HG03196 (cell line): Measurements from ENCODE around the gene CD79A.
"Not testable (repeated sequence)": the region's sequence is repeated elsewhere in the genome, so short reads cannot be mapped to it uniquely, and the experiment has no call there.

Experiments used
- ATAC-seq: cut with Tn5 transposase; IDR thresholded peaks from one replicate; pipeline ENCODE4 v1.9.1; 2021; ENCODE audit not compliant: unreplicated experiment

Gene CD79A

DNA sequence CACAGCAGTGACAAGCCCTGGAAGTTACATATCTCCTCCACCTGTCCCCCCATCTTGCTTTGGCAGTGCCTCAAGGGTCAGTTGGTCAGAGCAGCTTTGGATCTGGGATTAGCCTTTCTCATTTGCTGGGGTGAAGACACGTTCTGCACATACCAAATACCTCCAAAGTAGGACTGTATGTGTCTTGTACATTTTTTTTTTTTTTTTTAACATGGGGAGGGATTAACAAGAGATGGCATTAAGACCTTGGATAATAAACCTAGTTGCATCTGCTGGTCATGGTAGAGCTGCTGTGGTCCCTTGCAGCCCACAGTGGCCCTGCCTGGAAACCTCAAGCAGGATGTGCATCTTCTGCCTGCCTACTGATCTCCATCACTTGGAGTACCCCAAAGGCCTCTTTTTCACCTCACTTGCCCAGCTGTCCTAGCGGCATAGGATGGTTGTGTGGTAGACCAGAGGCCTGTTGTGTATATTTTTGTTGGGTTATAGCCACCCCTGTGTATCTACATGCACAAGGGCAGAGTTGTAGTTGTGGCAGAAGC, 14.6 kb upstream of the CD79A start:
- no peak for ATAC-seq

DNA sequence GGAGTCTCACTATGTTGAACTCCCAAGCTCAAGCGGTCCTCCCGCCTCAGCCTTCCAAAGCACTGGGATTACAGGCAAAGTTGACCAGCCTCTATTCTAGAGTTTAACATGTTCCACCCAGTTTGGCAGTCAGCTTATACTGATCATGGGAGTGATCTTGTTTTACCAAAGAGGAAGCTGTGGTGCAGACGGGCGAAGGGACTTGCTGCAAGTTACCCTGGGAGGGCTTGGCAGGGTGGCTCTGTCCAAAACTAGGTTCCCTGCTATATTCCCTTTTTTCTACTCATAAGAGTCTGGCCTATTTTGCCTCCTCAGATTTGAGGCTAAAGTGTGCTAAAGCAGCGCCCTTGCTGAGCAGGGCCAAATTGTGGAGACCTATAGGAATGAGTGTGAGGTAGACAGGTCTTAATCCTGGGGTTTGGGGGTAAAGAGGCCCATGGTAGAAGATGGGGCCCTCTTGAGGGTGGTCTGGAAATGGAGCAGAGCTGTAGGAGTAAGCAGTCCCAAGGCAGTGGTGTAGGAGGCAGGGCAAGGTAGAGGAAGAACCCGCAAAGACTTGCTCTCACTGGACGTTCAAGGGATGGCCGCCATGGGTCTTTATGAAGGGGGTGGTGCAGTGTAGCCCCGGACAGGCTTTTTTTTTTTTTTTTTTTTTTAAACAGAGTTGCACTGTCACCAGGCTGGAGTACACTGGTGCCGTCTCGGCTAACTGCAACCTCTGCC, 13.7 kb upstream of the CD79A start:
- no peak for ATAC-seq

DNA sequence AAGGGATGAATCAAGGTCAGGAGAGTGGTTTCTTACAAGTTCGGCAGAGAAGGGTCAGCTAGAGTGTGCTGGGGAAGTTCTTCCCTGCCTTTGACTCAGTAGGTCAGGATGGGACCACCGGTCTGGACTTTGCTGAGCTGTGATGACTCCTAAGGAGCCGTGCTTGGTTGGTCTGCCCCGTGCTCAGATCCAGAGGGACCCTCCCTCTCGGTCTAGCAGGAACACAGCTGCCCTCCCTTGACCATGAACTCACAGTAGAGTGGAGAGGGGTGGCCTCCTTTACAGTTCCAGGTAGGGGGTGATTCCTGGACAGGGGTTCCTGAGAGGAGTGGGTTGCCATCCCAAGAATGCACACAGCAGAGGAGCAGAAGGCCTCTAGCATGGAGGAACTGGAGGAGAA, 12.7 kb upstream of the CD79A start:
- ATAC-seq = no peak

DNA sequence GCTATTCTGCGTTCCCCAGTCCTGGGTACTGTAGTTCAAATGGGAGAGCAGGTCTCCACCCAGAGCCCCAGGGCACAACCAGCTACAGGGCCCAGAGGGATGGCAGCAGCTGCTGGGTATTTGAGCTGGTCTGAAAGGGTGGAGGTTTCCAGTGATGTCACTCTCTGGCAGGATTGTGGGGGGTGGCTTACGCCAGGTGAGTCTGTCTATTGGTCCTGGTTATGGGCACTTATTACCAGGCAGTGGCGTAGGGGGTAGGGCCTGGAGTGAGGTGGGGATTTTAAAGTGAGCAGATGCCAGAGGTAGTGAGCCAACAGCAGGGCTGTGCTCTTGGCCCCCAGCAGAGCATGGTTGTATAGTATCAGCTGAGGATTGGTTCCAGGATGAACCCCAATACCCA, 10.8 kb upstream of the CD79A start:
- ATAC-seq = no peak

DNA sequence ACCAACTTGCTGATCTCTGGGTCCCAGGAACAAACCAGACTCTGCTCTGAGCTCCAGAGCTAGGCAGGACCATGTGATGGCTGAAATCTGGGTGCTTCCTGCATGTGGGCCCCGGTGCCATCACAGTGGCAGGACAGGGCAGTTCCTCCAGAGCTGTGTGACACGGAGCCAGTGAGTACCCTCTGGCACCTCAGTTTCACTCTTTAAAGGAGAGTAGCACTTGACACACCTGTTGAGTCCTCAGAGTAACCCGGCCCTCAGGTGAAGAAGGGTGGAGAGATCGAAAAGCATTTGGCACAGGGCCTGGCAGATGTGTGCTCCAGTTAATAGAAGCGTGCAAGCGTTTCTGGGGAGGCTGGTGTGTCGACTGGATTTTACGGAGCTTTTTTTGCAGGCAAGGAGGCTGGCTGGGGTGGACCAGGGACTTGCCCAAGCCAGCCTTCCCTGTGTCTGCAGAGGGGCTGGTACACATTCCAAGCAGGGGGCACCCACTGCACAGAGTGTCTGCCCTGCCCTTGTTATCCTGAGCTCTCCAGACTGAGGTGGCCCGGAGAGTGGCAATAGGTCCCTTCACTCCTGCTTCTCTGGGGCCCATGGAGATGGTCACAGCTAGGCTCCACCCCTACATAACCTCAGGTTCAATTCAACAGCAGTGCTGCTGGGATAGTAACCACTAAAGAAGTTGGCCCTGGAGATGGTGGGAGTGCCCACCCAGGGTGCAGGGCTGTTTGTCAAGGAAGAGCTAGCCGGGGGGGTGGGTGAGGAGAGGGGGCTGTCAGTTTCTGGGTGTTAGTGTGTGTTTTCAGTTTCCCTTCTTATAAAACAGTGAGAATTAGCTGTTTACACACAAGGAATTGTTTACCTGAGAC, 8.7 kb upstream of the CD79A start:
- ATAC-seq = no peak

DNA sequence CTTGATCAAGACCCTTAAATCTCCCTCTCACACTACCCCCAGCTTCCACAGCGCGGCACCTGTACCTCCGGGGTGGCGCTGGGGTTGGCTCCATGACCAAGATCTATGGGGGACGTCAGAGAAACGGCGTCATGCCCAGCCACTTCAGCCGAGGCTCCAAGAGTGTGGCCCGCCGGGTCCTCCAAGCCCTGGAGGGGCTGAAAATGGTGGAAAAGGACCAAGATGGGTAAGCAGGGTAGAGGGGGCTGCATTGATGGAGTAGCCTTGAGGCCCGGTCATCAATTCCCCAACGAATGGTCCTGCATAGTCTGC, 8.1 kb upstream of the CD79A start:
- no peak for ATAC-seq

DNA sequence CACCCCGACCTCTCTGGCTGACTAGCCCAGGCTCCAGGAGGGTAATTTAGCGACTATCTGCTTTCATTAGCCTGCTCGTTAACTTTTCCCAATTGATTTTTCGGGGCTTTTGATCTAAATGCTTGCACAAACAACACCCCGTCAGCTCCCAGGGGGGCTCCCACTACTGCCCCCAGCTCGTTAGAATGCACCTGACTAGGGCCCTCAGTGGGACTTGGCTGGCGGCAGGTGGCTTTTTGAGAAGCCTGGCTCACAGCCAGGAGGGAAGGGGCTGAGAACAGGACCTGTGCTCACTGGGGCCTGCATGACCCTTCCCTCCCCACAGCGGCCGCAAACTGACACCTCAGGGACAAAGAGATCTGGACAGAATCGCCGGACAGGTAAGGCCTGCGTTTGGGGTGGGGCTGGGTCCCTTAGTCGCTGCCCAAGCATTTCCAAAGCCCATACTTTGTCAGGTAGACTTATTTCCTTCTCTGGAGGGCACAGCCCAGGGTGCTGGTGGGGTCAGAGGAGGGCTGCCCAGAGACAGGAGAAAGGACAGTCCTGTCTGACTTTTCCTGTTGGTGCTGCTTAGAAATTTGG, 7.6 kb upstream of the CD79A start:
- no peak for ATAC-seq

DNA sequence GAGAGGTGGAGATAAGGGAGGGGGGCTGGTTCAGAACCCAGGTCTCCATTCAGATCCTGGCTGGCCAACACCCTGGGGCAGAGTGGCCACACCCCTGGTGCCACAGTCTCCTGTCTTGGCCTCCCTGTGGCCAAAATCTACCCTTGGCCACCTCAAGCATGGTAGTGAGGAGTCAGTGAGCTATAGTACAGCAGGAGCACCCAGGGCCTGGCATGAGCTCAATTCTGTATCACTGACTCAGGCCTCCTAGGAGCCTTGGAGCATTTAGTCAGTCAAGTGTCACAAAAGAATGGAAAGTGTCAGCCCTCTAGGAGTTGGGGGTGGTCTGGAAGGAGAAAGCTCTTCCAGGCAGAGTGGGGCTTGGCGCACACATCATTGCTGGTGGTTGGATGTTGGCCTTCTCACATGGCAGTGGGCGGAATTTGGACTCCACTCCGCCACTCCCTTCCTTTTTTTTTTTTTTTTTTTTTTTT, 6.6 kb upstream of the CD79A start:
- ATAC-seq = no peak

DNA sequence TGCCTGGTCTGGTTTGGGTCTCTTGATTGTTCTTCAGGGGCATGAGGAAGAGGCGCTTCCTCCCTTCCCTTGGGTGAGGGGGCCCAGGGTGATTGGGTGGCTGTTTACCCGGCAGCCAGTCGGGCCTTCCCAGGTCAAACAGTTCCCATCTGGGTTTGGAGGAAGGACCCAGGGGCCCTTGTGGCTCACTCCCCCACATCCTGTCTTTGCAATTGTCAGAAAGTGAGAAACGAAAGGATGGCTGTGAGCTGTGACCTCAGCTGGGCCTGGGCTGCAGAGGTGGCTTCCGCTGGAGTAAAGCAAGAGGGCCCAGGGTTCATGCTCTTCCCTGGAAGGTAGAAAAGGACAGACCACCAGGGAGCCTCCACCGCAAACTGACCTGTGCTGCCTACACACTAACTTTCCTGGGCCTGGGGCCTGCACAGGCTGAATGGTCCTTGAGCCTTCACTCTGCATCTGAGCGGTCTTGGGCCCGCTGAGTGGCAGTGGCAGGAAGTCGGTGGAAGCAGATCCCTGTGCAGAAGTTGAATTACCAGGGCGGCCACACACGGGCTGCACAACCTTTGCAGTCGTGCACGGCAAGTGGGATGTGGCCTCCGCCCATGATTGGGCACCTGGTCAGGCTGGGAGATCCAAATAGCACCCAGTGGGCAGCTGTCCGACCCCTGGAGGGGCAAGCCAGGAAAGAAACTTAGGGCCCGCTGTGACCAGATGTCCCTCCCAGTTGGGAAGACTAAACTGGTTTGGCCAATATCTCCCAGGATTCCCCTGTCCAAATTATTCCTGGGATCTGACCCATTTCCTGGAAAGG, 5.3 kb upstream of the CD79A start:
- peak; percentile 45 for ATAC-seq

DNA sequence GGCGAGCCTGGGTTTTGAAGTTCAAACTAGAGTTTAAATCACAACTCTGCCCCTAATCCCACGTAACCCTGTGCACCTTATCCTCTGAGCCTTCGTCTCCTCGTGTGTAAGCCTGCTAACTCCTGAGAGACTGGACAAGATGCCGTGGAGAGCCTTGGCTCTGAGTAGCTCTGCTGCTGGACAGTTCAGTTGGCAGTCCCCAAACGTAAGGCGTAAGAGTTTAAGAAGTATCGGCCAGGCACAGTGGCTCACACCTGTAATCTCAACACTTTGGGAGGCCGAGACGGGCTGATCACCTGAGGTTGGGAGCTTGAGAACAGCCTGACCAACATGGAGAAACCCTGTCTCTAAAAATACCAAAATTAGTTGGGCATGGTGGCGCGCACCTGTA, 4.7 kb upstream of the CD79A start:
- no peak for ATAC-seq

DNA sequence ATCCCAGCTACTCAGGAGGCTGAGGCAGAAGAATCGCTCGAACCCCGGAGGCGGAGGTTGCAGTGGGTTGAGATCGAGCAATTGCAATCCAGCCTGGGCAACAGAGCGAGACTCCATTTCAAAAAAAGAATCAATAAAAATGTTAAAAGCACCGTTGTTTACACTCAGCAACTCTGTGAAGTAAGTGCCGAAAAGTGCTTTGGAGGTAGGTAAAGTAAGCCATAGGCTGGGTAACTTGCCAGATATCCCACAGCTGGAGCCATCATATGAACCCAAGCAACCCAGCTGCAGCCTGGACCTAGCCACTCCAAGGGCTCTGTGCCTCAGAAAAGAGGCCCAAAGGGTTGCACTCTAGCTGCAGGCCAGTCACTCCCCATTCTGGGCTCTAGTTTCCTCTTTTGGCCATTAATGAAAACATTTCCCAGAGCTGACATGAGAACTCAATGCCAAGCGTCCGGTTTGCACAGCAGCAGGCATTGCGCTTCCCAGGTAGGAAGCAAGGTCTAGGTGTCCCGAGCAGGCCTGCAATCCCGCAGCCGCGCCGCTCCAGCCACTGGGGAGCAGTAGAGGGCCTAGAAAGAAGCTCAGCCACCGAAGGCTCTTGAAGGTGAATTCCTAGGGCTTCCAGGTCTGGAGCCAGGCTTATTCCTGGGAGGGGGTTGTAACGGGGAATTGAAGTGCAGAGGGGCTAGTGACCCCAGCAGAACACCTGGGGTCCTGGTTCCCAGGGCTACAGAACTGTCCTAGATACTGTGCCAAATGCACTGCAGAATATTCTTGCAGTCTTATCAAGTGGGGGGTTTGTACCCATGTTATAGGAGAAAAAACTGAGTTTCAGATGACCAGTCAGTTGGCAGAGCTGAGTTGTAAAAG, 4.1 kb upstream of the CD79A start:
- ATAC-seq = no peak

DNA sequence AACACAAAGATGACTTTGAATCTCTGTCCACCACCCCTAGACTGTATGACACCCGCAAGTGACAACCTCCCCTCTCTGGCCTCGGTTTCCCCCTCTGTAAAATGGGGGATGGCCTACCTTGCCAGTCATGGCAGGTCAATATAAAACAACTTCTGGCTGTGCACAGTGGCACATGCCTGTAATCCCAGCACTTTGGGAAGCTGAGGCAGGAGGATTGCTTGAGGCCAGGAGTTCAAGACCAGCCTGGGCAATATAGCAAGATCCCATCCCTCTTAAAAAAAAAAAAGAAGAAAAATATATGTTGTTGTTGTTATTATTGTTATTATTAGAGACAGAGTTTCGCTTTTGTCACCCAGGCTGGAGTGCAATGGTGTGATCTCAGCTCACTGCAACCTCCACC, 1.1 kb upstream of the CD79A start:
- not testable (repeated sequence) for ATAC-seq

DNA sequence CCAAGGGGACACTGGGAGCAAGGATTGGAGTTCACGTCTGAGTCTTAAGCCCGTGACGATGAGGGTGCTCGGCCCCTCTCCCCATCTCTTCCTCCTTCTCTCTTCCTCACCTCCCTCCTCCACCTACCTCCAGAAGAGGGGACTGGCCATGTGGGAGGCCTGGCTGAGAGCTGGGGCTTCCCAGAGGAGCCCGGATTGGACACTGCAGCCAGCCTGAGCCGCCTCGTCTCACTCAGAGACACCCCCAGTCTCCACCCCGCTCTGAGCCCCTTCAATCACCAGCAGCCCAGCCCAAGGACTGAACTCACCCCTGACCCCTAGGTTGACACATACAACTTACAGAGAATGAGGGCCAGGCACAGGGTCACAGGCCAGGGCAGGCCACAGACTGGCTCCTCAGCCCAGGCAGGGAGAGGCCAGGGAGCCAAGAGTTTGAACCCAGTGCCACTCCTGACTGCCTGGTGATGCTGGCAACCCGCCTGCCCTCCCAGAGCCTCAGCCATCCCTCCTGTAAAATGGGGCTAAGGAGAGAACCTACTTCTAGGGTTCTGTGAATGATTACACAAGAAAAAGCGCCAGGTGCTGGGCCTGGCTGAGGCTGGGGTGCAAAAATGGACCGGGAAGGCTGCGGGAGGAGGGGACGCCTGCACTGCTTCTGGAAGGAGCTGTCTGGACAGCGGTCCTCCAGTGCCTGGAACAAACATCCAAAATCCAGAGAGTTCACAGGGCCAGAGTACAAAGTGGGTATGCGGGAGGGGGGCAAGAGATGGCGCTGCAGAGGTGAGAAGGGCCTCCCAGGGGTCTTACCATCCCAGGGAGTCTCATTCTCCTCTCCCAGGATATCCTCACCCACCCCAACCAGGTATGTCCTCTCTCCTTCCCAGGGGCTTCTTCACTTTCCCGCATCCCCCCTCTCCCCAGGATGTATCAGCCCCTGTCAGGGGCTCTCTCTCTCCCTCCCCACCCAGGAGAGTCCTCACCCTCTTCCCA, 1.1 kb downstream of the CD79A start:
- ATAC-seq = no peak

DNA sequence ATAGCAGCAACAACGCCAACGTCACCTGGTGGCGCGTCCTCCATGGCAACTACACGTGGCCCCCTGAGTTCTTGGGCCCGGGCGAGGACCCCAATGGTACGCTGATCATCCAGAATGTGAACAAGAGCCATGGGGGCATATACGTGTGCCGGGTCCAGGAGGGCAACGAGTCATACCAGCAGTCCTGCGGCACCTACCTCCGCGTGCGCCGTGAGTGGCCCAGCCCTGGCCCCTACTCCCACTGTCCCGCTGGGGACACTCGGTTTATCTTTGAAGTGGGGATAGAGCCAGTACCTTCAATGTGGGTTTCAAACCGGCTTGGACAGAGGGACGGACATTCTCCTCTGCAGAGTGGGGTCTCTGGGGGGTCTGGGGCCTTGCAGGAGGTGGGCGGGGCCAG, 2.0 kb downstream of the CD79A start:
- ATAC-seq = no peak

DNA sequence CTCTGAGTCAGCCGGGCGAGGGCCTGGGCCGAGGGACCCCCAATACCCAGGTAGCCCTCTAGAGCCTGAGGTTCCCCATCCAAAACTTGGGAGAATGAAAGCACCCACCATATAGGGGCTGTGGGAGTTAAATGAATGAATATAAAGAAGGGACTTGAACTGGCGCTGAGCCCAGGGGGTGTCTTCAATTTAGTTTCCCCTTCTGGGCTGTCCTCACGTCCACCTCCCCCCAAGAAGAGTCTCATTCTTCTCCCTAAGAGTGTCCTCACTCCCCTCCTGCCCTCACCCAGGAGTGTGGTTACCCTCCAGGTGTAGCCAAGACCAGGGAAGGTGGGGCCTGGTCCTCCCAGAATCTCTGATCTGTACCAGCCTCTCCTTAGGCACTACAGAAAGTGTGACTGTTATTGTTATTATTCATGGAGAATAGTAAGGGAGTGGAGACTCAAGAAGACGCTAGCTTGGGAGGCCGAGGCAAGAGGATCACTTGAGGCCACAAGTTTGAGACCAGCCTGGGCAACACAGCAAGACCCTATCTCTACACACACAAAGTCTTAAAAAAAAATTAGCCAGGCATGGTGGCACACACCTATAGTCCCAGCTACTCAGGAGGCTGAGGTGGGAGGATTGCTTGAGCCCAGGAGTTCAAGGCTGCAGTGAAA, 2.7 kb downstream of the CD79A start:
- no peak for ATAC-seq

DNA sequence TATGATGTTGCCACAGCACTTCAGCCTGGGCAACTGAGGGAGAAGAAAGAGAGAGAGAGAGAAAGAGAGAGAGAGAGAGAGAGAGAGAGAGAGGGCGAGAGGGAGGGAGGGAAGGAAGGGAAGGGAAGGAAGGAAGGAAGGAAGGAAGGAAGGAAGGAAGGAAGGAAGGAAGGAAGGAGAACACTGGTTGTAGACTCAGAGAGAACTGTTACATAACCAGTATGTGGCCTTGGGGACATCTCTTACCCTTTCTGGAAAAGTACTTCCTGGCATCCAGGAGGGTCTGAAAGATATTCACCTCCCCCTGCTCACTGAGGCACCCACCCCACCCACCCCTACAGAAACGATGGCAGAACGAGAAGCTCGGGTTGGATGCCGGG, 3.2 kb downstream of the CD79A start:
- ATAC-seq = no peak

DNA sequence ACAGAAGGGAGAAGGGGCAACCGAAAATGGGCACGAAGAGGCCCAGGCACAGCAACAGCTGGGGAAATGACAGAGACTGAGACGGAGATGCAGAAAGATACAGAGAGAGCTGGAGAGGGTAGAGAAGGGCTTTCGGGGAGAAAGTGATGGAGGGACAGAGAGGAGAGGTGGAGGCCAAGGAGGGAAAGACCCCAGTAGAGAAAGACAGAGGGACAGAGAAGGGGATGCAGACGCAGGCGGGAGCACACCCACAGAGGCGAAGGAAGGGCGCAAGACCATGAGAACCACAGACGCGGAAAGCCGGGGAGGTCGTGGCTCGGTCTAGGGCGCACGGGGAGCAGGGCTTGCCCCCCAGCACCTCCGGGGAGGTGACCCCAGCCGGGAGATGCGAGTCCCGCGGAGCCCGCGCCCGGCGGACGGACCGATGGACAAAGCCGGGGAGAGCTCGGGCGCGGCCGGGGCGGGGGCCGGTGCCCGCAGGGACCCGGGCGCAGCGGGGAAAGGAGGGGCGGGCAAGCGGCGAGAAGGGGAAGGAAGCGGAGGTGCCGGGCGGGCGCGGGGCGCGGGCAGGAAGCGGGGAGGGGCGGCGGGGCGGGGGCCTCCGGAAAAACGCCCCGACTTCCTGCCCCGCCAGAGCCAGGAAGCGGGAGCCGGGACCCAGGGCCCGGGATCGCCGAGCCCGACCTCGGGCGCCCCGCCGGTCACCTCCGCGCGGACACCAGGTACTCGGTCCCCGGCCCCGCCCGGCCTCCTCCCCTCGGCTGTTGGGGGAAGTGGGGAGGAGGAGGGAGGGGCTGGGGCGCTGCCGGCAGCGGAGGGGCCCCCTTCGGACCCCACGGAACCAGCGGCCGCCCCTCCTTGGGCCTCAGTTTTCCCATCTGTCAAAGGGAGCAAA, 5.7 kb downstream of the CD79A start, which contains the start of gene ARHGEF1:
ARHGEF1 (plus strand) TSS at position 617 of the 895 bp plus-strand sequence. CDS start 4,899 bp downstream, outside the sequence.
- no peak for ATAC-seq
